Caki2 (cell line): Measurements from ENCODE around the gene RFPL4A. TPM values are rescaled to one million over a fixed set of nuclear protein-coding genes. Genes with fewer than 3 reads are reported as not detected.

Experiments used
- DNase-seq: peaks from one replicate; pipeline ENCODE4 v3.0.0-alpha.2; 2015; ENCODE audit warnings: low read depth
- in situ Hi-C: cut with HindIII; loops from 2 replicates; pipeline ENCODE4 v1.10.0; 2016; ENCODE audit warnings: low sequenced_read_pairs, low pct_unique_long_range_greater_than_20kb, mixed read lengths
- total RNA-seq: library from RNA; depleted of rRNA; stranded (reverse); fragments of >200 nt; shearing (Covaris generic); gene quantifications from 2 replicates; pipeline ENCODE4 v1.2.3, GENCODE V29; 2014; ENCODE audit warnings: low replicate concordance; rRNA removed

RFPL4A gene
- total RNA-seq, 1 experiment from 2014 or later = not detected

DNA sequence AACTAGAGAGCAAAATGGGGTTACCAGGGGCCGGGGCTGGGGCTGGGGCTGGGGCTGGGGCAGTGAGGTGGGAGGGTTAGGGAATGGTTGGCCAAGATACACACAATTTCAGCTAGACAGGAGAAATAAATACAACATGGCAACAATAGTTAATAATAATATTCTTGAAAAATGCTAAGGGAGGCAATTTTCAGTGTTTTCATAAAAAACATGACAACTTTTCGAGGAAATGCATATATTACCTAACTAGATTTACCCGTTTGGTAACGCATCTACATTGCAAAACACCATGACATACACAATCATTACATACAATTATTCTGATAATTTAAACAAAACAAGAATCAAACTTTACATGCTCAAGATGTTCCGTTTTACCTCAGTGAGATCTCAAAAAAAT is 22.2 kb downstream of the RFPL4A start:
- in situ Hi-C loops = no loop called here
- no peak for DNase-seq

DNA sequence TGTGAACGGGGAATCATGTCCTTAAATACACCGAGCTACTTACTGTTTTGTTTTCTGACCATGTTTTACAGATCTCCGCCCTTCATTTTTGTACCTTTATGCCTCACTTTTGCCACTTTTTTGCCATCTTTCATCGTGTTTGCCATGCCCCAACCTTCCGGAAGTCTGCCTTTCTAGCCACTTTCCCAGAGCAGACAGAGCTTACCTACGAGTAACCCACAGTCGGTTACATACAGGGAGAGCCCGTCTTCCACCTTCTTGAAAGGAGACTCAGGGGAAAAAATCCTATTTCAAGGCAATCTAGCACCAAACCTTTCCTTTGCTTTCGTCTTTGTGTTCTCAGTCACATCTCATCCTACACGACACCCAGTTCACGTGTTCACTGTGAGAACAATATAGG is 36.1 kb downstream of the RFPL4A start:
- in situ Hi-C loops = no loop called here

DNA sequence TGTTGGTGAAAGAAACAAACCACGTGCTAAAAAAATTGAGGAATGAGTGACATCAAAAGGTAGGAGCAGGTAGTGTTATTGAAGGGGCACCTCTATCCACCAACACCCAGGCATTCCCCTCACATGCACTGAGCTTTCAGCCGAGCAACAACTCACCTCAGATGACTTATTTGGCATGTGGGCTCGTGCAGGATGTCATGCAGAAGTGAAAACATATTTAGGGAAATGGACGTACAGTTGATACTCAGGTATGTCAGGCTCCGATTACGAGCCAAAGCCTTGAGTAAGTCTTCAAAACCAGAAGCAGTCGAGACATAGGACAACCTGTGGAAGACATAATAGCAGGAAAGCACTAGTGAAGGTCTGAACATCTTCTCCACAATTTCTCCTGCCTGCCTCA is 42.5 kb downstream of the RFPL4A start:
- in situ Hi-C loops = no loop called here
- no peak for DNase-seq

More for the DNA sequence above, 36.1 kb downstream of the RFPL4A start:
- no peak for DNase-seq

DNA sequence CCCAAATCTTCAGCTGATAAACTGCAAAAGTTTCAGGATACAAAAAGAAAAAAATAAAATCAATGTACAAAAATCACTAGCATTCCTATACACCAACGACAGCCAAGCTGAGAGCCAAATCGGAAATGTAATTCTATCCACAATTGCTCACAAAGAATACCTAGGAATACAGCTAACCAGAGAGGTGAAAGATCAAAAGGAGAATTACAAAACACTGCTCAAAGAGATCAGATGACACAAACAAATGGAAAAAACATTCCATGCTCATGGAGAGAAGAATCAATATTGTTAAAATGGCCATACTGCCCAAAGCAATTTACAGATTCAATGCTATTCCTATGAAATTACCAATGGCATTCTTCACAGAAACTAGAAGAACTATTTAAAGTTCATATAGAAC is 43.4 kb downstream of the RFPL4A start:
- DNase-seq = no peak
- in situ Hi-C loops = no loop called here

DNA sequence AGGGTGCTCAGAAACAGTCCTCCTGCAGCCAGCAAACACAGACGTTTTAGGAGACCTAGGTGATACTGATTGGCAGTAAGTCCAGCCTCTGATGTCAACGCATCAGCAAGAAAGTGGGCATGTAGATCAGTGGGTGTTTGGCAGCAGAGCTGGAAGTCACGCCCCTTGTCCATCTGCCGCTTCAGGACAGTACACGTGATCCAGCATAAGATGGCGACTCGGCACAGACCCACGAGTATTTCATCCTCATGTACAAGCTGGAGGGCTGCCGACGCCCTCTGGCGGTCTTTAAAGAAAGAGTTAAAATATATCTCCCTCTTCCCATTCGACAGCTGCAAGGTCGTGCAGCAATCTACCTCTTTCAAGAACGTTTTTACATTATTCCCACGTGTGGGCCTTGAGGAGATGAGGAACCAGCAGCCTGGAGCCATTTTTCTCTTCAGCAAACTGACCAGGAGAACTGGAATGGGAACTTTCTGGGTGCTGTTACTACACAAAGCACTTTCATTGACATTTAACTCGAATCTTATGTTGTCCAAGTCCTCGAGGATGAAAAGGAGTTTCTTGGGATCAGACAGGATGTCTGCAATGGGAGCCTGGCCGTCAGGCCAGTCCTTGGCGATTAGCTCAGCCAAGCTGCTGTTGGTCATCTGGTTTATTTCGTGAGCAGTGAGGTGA is 50.6 kb downstream of the RFPL4A start:
- in situ Hi-C loops = no loop called here
- peak; percentile 59 for DNase-seq

- in situ Hi-C loops = no loop called here
- DNase-seq = no peak
These were observed 52.4 kb downstream of the RFPL4A start for GRCh38 chr19:55811340-55811739.

DNA sequence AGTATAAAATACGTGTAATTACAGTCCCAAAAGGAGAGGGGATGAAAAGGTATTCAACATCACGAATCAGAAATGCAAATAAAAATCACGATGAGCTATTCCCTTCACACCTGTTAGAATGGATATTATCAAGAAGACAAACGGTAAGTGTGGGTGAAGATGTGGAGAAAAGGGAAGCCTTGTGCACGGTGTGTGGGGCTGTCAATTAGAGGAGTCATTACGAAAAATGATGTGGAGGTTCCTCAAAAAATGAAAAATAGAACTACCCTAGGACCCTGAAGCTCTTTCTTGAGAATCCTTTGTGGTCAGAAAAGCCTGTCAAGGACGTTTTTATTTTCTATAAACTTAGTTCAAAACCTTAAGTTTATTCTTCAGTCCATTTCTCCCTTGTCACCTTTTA is 53.6 kb downstream of the RFPL4A start:
- in situ Hi-C loops = no loop called here
- no peak for DNase-seq

Other genes with a start within 250 kb of the RFPL4A start
- gene SBK2, start 222.0 kb upstream of the RFPL4A start, total RNA-seq = not detected in 2 replicates
- 1.0 and 6.3 TPM in 2 replicates for gene SBK3, start 213.6 kb upstream of the RFPL4A start, total RNA-seq
- 2.2 and 12.9 TPM in 2 replicates for gene ZNF579, start 178.2 kb upstream of the RFPL4A start, total RNA-seq
- gene FIZ1, start 159.6 kb upstream of the RFPL4A start, total RNA-seq = 12.3 and 13.4 TPM in 2 replicates
- 15.5 and 31.0 TPM in 2 replicates for gene ZNF524, start 158.8 kb upstream of the RFPL4A start, total RNA-seq
- 0.87 and 1.7 TPM in 2 replicates for gene ZNF865, start 153.4 kb upstream of the RFPL4A start, total RNA-seq
- gene ZNF784, start 134.5 kb upstream of the RFPL4A start, total RNA-seq = 3.6 and 14.3 TPM in 2 replicates
- 2.3 and 12.1 TPM in 2 replicates for gene ZNF580, start 118.1 kb upstream of the RFPL4A start, total RNA-seq
- 10.8 and 23.3 TPM in 2 replicates for gene ZNF581, start 115.4 kb upstream of the RFPL4A start, total RNA-seq
- gene CCDC106, start 110.9 kb upstream of the RFPL4A start, total RNA-seq = 7.8 and 9.3 TPM in 2 replicates
- gene U2AF2, start 104.1 kb upstream of the RFPL4A start, total RNA-seq = 129 and 183 TPM in 2 replicates
- 117 and 123 TPM in 2 replicates for gene EPN1, start 83.9 kb upstream of the RFPL4A start, total RNA-seq
- gene NLRP9, start 20.7 kb upstream of the RFPL4A start, total RNA-seq = not detected in 2 replicates
- not detected in 2 replicates for gene RFPL4AL1, start 10.0 kb downstream of the RFPL4A start, total RNA-seq
- gene NLRP11, start 72.9 kb downstream of the RFPL4A start, total RNA-seq = 0.14 TPM in 1 of 2 replicates, not detected in the other
- gene NLRP4, start 77.4 kb downstream of the RFPL4A start, total RNA-seq = not detected in 2 replicates
- not detected in 2 replicates for gene NLRP13, start 173.2 kb downstream of the RFPL4A start, total RNA-seq
- gene NLRP8, start 188.7 kb downstream of the RFPL4A start, total RNA-seq = not detected in 2 replicates
- gene NLRP5, start 227.7 kb downstream of the RFPL4A start, total RNA-seq = not detected in 2 replicates